Endothelial cell of umbilical vein (primary cell): Measurements from ENCODE around the gene LRRC27.

ENCODE experiments used
- EZH2 ChIP-seq: IDR thresholded peaks from 2 replicates; pipeline ENCODE4 v1.6.1; 2012; ENCODE audit warnings: borderline replicate concordance, low read depth, mild to moderate bottlenecking, moderate library complexity, low read length, inconsistent platforms; ENCODE audit not compliant: severe bottlenecking
- FOS ChIP-seq: IDR thresholded peaks from 2 replicates; pipeline ENCODE4 v1.6.1; 2011; ENCODE audit warnings: mild to moderate bottlenecking, low read length, moderate library complexity, borderline replicate concordance; ENCODE audit not compliant: insufficient read depth
- GATA2 ChIP-seq: IDR thresholded peaks from 2 replicates; pipeline ENCODE4 v1.7.0; 2011; ENCODE audit warnings: low read depth, mild to moderate bottlenecking, moderate library complexity, mixed read lengths, low read length; ENCODE audit not compliant: insufficient read length, insufficient read depth
- JUN ChIP-seq: IDR thresholded peaks from 2 replicates; pipeline ENCODE4 v1.6.1; 2011; ENCODE audit warnings: borderline replicate concordance, low read depth; ENCODE audit not compliant: insufficient read length, insufficient read depth
- MYC ChIP-seq: IDR thresholded peaks from one replicate; pipeline ENCODE4 v1.6.1; 2011; ENCODE audit warnings: mild to moderate bottlenecking, low read depth, low read length
- POLR2A ChIP-seq: IDR thresholded peaks from 2 replicates; pipeline ENCODE4 v1.6.1; 2012; ENCODE audit warnings: low read depth, mild to moderate bottlenecking, control low read depth, low read length
- POLR2AphosphoS5 ChIP-seq: IDR thresholded peaks from 2 replicates; pipeline ENCODE4 v1.6.1; 2012; ENCODE audit warnings: low read depth, mild to moderate bottlenecking, control low read depth, low read length, moderate library complexity; ENCODE audit not compliant: insufficient read depth
- TF ChIP-seq, protein P1 (sequence below), 2 donors: IDR thresholded peaks; 1 replicate in 1 of 2; 2 replicates in 1 of 2; pipeline ENCODE4 v1.5.1; 2011; ENCODE audit warnings: low read length in 2 of 2, mild to moderate bottlenecking in 2 of 2, moderate library complexity in 2 of 2, control low read depth in 1 of 2, inconsistent platforms in 1 of 2, low read depth in 1 of 2; ENCODE audit not compliant: insufficient read depth in 1 of 2; ENCODE audit errors: extremely low read depth in 1 of 2
- TF ChIP-seq, protein P2 (sequence below): IDR thresholded peaks from 2 replicates; pipeline ENCODE4 v1.6.1; 2011; ENCODE audit not compliant: insufficient read depth, insufficient read length

DNA sequence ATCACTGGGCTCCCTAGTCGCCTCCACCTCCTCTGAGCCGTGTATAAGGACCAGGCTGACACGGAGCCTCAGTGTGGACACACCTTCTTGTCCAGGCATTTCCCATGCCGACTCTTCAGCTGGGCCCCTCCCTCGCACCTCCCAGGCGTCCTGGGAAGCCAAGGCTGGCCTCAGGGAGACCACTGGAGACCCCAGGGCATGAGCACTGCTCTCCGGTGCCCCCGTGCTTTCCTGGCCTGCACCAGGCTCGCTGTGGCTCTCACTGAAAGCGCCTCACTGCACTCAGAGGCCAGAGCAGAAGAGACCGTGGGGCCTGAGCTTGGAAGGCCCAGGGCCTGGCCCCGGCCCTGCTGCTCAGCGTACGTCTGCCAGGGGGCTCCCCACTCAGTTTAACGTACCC is 31.4 kb downstream of the LRRC27 start:
- TF ChIP-seq, protein P1, sequence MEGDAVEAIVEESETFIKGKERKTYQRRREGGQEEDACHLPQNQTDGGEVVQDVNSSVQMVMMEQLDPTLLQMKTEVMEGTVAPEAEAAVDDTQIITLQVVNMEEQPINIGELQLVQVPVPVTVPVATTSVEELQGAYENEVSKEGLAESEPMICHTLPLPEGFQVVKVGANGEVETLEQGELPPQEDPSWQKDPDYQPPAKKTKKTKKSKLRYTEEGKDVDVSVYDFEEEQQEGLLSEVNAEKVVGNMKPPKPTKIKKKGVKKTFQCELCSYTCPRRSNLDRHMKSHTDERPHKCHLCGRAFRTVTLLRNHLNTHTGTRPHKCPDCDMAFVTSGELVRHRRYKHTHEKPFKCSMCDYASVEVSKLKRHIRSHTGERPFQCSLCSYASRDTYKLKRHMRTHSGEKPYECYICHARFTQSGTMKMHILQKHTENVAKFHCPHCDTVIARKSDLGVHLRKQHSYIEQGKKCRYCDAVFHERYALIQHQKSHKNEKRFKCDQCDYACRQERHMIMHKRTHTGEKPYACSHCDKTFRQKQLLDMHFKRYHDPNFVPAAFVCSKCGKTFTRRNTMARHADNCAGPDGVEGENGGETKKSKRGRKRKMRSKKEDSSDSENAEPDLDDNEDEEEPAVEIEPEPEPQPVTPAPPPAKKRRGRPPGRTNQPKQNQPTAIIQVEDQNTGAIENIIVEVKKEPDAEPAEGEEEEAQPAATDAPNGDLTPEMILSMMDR (IDR thresholded peaks at IDR 0.05; ENCODE audit: extremely low read depth in 1 of 2, insufficient read depth in 1 of 2, low read depth in 1 of 2, low read length in 2 of 2), result no peak
- no peak for TF ChIP-seq POLR2A
- no peak for TF ChIP-seq MYC
- TF ChIP-seq JUN, result no peak
- TF ChIP-seq, protein P2, sequence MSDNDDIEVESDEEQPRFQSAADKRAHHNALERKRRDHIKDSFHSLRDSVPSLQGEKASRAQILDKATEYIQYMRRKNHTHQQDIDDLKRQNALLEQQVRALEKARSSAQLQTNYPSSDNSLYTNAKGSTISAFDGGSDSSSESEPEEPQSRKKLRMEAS, result no peak
- no peak for TF ChIP-seq EZH2
- TF ChIP-seq POLR2AphosphoS5, result no peak
- TF ChIP-seq FOS, result no peak
- TF ChIP-seq GATA2, result no peak
